DMS114 treated with DMSO at 0.1 percent for 48 hours (cell line): ENCODE data around the gene SLC17A9.

ENCODE experiments used
- DNase-seq: peaks from one replicate; lab custom pipeline; 2025; ENCODE audit not compliant: unreplicated experiment; lab: John Stamatoyannopoulos, UW

The SLC17A9 gene

DNA sequence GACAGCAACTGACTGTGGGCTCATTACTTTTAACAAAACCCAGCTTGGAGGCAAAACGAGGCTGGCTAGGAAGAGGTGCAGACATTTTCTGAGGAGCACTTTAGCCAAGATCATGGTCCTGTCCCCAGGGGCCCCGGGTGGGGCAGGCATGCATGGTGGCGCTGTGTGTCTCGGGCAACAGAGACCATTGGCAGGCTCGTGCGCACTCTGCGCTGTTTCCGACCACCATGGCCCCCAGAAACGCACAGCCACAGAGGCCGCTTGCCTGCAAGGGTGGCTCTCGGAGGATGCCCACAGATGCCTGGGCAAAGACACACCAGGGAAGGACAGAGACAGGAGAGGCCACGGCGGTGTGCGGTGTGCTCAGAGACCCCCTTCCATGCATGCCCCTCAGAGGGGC is 47.5 kb downstream of the SLC17A9 start:
- DNase-seq: no peak

DNA sequence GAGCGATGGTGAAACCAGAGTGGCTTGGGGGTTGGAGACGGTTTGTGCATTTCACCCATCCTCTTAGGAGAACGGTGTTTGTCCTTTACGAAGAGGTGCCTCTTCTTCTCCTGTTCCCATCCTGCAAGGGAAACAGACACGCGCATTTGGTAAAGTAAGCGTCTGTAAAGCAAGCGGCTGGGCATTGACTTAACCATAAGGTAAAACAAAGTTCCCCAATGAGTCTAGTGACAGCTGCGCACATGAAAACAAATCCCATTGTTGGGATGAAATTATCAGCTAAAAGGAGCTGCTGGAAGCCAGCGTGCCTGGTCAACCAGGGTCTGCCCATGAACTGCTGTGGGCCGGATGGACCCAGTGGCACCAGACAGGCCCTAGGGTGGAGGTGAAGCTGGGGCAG is 48.4 kb downstream of the SLC17A9 start:
- DNase-seq: no peak

DNA sequence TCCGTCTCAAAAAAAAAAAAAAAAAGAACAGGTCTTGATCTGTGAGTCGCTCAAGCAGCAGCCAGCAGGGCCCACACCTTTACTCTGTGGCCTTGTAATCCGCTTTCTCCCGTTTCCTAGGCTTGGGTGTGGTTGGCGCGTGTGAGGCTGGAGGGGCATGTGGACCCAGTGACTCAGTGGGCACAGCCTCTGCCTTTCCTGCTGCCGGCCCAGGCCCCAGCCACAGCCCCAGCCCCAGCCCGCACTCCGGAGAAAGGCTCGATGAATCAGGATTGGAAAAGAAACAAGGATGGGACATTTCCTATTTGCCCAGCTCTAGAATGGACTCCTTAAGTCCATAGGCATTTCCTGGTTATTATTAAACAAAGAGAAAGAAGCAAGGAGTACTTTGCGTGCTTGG is 50.0 kb downstream of the SLC17A9 start:
- no peak for DNase-seq

DNA sequence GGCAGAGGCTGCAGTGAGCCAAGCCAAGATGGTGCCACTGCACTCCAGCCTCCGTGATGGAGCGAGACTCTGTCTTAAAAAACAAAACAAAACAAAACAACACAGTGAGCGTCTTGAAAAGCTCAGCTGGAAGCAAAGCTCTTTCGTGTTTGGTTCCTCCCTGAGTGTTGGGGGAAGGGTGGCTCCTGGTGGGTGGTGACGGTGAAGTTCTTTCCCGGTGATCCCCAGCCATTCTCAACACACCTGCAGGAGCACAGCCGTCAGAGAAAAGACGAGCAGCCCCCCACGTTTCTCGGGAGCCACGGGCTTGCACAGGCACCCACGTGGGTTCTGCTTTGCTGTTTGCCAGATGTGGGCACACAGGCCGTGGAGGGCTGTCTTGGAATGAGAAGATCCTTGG is 51.0 kb downstream of the SLC17A9 start:
- DNase-seq: no peak

GRCh38 chr20:63004607-63005364 is 52.3 kb downstream of the SLC17A9 start:
- no peak for DNase-seq

- DNase-seq: no peak
Measured at GRCh38 chr20:63005365-63005861, 52.9 kb downstream of the SLC17A9 start.

- no peak for DNase-seq
Measured at GRCh38 chr20:63005862-63006539, 53.5 kb downstream of the SLC17A9 start.

GRCh38 chr20:63006540-63007359 is 54.2 kb downstream of the SLC17A9 start, which contains the start of gene BHLHE23:
Gene BHLHE23, minus strand, starts transcription at chr20:63006964. Its CDS starts 190 bp downstream, at chr20:63006774.
- DNase-seq: peak; percentile 24

GRCh38 chr20:63007360-63007645 is 54.8 kb downstream of the SLC17A9 start:
- no peak for DNase-seq

DNA sequence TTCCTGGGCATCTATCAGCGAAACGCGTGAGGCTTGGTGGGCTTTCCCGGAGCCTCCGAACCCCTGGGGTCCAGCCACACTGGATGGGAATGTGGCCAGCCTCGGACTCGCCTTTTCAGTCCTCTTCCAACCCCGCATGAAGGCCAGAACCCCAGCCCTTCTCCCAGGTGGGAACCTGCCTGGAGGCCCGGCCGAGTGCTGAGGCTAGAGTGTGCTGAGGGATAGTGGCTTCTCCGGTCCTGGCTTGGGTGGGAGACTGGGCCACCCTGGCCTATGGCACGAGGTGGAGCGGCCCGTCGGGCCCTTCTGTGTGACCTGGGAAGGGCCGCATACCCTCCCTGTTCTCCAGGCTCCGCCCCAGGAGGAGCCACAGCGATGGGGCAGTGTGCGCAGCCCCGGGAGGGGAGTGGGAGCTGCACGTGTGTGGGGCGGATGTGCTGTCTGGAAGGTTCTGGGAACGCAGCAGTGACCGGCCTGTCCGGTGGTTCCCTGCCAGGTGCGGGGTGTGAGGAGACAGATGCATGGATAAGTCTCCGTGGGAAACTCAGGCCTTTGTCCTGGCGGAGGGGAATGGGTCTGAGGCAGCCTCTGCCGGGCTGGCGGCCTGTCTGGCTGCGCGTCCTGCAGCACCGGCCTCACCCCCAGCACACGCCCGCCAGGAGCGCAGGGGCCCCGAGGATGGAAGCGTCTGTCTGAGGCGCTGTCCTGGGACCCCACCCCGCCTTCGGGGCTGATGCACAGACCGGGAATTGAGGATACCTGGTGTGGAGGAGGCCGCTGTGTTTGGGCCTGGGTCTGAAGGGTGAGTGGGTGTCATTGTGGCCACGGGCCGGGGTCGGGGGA is 55.4 kb downstream of the SLC17A9 start:
- DNase-seq: no peak

GRCh38 chr20:63008541-63009044 is 56.1 kb downstream of the SLC17A9 start:
- no peak for DNase-seq

DNA sequence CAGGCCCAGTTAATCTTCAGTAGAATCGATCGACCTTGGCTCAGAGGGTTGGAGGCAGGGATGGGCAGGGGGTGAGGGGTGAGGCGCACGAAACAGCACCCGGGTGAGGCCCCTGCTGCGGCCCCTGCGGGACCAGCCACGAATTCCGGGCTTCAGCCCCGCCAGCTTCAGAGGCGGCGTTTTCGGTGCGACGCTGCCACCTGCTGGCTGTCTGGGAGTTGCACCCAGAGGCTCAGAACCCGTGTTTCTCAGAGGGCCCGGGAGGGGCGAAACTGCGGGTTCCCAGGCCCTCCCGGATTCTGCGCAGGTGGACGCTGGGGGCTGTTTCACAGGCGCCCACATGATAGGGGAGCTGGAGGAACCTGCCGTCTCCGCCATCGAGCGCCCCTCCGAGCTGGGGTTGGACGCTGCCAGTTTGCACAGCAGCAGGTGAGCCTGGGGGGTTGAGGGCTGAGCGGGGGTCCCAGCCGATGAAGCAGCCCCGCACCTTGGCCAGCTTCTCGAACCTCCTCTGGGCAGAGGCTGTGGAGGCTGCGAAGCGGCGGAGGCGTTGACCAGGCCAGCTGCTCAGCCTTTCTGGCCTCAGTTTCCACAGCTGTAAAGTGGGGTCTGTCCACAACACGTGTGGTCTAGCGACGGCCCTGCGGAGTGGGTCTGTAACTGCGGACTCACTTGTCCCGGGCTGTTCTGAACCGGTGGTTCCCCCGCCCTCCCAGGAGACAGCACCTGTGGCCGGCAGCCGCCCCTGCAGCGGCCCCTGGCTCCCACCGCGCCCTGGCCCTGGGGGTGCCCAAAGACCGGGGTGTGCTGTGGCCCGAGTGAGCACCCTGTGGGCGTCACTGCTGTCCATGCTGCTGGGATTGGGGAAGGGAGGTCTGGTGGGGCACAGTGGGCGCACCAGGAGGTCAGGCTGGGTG is 56.8 kb downstream of the SLC17A9 start:
- DNase-seq: peak; percentile 62

DNA sequence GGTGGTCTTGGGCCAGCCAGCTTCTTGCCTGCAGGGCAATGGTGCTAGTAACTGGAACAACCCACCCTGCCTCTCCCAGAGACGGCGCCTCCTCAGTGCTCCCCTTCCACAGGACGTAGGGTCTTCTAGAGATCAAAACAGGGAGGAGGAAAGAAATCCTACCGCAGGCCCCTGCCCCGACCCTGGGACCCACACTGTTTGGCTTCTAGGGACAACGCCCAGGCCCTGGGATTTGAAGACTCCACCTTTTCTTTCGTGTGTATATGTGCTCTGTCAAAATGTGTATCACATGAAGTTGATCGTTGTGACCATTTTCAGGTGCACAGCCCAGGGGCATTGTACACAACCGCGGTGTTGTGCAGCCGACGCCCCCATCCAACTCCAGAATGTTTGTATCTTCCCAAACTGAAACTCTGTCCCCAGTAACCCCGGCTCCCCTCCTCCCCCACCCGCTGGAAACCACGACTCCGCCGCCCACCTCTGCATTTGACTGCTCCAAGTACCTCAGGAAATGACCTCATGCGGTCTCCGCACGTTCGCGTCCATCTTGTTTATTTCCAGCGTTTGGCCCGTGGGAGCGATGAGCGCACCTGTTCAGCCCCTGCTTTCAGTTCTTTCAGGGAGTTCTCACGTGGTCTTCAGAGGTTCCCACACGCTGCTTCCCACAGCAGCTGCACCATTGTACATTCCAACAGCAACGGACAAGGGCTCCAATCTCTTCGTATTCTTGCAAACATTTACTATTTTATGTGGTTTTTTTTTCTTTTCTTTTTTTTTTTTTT is 57.7 kb downstream of the SLC17A9 start:
- DNase-seq: no peak

DNA sequence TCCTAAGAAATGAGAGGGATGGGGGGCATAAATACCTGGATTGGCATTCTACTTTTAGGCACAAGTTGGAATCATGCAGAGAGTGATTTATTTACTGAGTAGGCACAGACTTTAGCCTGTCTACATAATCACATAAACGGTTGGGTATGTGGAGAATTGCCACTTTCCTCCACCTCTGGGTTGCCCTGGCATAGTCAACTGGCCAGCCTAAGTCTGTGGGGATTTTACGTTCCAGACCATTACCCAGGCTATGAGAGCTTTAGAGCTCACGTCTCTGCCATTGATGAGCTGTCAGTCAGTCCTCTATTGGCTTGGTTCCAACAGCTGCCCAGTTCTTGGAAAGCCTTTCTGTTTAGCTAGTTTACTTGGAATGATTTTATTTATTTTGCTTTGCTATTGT is 59.3 kb downstream of the SLC17A9 start:
- DNase-seq: no peak

DNA sequence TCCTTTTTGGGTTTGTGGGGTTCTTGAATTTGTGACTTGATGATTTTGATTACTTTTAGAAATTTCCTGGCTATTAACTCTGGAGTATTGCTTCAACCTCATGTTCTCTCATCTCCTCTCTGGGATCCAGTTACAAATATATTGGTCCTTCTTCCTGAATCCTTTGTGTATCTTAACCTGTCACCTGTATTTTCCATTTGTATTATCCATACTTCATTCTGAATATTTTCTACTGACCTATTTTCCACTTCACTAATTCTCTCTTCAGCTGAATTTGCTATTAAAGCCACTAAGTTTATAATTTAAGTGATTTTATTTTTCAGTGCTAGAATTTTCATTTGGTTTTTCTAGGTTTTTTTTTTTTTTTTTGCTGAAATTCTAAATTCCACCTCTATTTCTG is 60.7 kb downstream of the SLC17A9 start:
- no peak for DNase-seq

- no peak for DNase-seq
Measured at GRCh38 chr20:63014287-63014686, 61.8 kb downstream of the SLC17A9 start.

DNA sequence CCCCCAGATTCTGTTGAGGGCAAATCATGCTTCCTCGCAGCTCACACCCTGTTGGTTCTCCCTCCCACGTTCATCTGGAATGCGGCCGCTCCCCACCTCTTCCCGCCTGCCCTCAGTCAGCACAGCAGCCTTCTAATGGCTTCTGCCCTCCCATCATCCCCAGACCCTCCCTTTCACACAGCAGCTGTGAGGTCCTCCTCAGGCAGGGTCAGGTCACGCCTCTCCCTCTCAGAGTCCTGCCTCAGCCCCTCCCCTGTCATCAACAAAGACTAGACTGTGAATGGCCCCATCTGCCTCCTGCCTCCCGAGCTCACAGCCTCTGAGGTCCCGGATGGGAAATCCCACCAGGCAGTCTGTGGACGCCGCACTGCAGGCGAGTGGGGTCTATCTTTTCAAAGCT is 62.2 kb downstream of the SLC17A9 start:
- no peak for DNase-seq

DNA sequence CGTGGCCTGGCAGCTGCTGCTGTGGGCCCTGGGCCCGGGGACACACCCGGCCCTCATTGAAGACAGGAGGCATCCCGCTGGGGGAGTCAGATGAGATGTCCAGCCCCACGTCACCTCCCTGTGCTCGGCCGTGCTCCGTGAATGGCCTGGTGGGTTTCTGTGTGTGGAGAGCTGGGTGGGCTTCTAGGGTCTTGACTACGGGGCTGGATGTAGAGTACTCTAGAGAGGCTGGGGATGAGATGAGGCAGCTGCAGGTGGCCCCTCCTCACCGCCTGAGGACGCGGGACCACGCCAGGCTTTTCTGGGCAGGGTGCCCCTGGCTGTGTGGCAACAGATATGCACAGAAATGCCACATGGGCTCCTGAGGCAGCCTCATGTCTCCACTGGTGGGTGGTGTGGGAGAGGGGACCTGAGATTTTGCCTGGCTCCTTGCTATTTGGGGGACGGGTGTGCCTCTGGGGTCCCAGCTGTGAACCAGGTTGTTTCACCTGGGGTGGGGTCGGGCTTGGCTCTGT is 62.7 kb downstream of the SLC17A9 start:
- DNase-seq: no peak
